HCT116 (cell line): ENCODE measurements around the gene RIMS1. TPM values are rescaled to one million over a fixed set of nuclear protein-coding genes. Genes with fewer than 3 reads are reported as not detected.

Experiments
- ATAC-seq: fragments of 200-7000 bp; cut with Tn5 transposase; 2 replicates; pipeline ENCODE4 v1.9.1; 2020; ENCODE audit warnings: mild to moderate bottlenecking, moderate library complexity
- BruUV-seq: library from RNA; stranded (reverse); fragments of 400-500 nt; replicated peaks from 2 replicates; lab custom pipeline; 2021; lab: Mats Ljungman, UMichigan
- CTCF ChIA-PET: fragments of 300-600 bp; sonication (Branson Sonifier 250); formaldehyde crosslinking; loops from one replicate; lab custom pipeline; 2021; ENCODE audit warnings: antibody characterized with exemption; lab: Charles Lee
- POLR2A ChIA-PET: fragments of 300-600, 350-600 bp; sonication (Branson Sonifier 250); formaldehyde crosslinking; loops from one replicate; lab custom pipeline; 2021; ENCODE audit warnings: antibody characterized with exemption; lab: Charles Lee
- RAD21 ChIA-PET, 2 experiments: fragments of 300-600 bp; sonication (Branson Sonifier 250); formaldehyde crosslinking; loops; one replicate each; lab custom pipeline; 2023; ENCODE audit warnings: low total read pairs in 2 of 2; ENCODE audit not compliant: uncharacterized antibody in 2 of 2, unreplicated experiment in 2 of 2, low non-redundant PET in 1 of 2; lab: Charles Lee
- DNase-seq: peaks from one replicate; pipeline ENCODE4 v3.0.0-alpha.2; 2010; ENCODE audit warnings: low read depth, low spot score
- H2AFZ ChIP-seq: fragments of 200-600 bp; shearing (Covaris generic), sonication (generic); 2 replicates; pipeline ENCODE4 v1.6.1; 2017; ENCODE audit warnings: low read depth, mixed run types, mixed read lengths, antibody characterized with exemption, low read length; ENCODE audit not compliant: poor library complexity, severe bottlenecking
- H3K27ac ChIP-seq: 2 replicates; pipeline ENCODE4 v1.5.1; 2012; ENCODE audit warnings: low read depth, low read length
- H3K27me3 ChIP-seq: fragments of 200-600 bp; sonication (generic); 2 replicates; pipeline ENCODE4 v1.6.1; 2016; ENCODE audit warnings: mixed run types, low read length, mixed read lengths; ENCODE audit not compliant: insufficient read depth
- H3K36me3 ChIP-seq, 2 experiments: fragments of 200-500 bp in 1 of 2; fragments of 200-600 bp in 1 of 2; sonication (Bioruptor generic) in 1 of 2; sonication (generic) in 1 of 2; 2 replicates each; pipeline versions ENCODE4 v1.5.1 to v1.6.1; 2014 to 2016; ENCODE audit warnings: low read length in 2 of 2, inconsistent platforms in 1 of 2, mixed read lengths in 1 of 2, mixed run types in 1 of 2; ENCODE audit not compliant: insufficient read depth in 2 of 2, control insufficient read depth in 1 of 2
- H3K4me1 ChIP-seq, 2 experiments: fragments of 200-600 bp in 1 of 2; sonication (generic) in 1 of 2; 2 replicates each; pipeline versions ENCODE4 v1.5.1 to v1.6.1; 2012 to 2017; ENCODE audit warnings: low read length in 2 of 2, inconsistent platforms in 1 of 2, mild to moderate bottlenecking in 1 of 2, mixed read lengths in 1 of 2, mixed run types in 1 of 2, moderate library complexity in 1 of 2; ENCODE audit not compliant: insufficient read depth in 2 of 2, control insufficient read depth in 1 of 2
- H3K4me2 ChIP-seq: fragments of 200-600 bp; sonication (generic); 2 replicates; pipeline ENCODE4 v1.6.1; 2017; ENCODE audit warnings: mixed run types, low read length, mixed read lengths
- H3K4me3 ChIP-seq, 2 experiments: fragments of 200-600 bp in 1 of 2; sonication (generic) in 1 of 2; replicated peaks in 1 of 2; 2 replicates each; pipeline ENCODE4 v1.5.1; 2011 to 2016; ENCODE audit warnings: low read length in 2 of 2, control low read depth in 1 of 2, low read depth in 1 of 2, mild to moderate bottlenecking in 1 of 2, mixed read lengths in 1 of 2, mixed run types in 1 of 2
- H3K79me2 ChIP-seq: fragments of 200-600 bp; sonication (generic); 2 replicates; pipeline ENCODE4 v1.6.1; 2017; ENCODE audit warnings: mild to moderate bottlenecking, mixed run types, low read length, moderate library complexity, mixed read lengths; ENCODE audit not compliant: insufficient read depth
- H3K9ac ChIP-seq: fragments of 200-600 bp; sonication (generic); 2 replicates; pipeline ENCODE4 v1.6.1; 2016; ENCODE audit warnings: low read length, mixed read lengths
- H3K9me2 ChIP-seq: fragments of 200-600 bp; sonication (generic), shearing (Covaris generic); 2 replicates; pipeline ENCODE4 v1.6.1; 2017; ENCODE audit warnings: mixed run types, mild to moderate bottlenecking, moderate library complexity; ENCODE audit not compliant: insufficient read depth
- H3K9me3 ChIP-seq, 2 experiments: fragments of 200-500 bp in 1 of 2; fragments of 200-600 bp in 1 of 2; sonication (Bioruptor generic) in 1 of 2; sonication (generic) in 1 of 2; 2 replicates each; pipeline ENCODE4 v1.6.1; 2014 to 2017; ENCODE audit warnings: low read length in 2 of 2, mixed read lengths in 2 of 2, inconsistent platforms in 1 of 2, low read depth in 1 of 2, mild to moderate bottlenecking in 1 of 2, mixed run types in 1 of 2, moderate library complexity in 1 of 2; ENCODE audit not compliant: control insufficient read depth in 1 of 2, insufficient read depth in 1 of 2
- H4K20me1 ChIP-seq: fragments of 200-600 bp; sonication (generic), shearing (Covaris generic); 2 replicates; pipeline ENCODE4 v1.6.1; 2017; ENCODE audit warnings: mixed run types, mild to moderate bottlenecking, moderate library complexity; ENCODE audit not compliant: insufficient read depth
- CEBPB ChIP-seq: IDR thresholded peaks from 2 replicates; pipeline ENCODE4 v1.6.1; 2012; ENCODE audit warnings: low read depth
- EZH2 ChIP-seq: fragments of 200-600 bp; sonication (generic); IDR thresholded peaks from 2 replicates; pipeline ENCODE4 v1.6.1; 2017; ENCODE audit warnings: antibody characterized with exemption, mixed run types
- SIN3A ChIP-seq: IDR thresholded peaks from 2 replicates; pipeline ENCODE4 v1.6.1; 2012; ENCODE audit warnings: low read depth
- SP1 ChIP-seq: IDR thresholded peaks from 2 replicates; pipeline ENCODE4 v1.6.1; 2012; ENCODE audit warnings: low read depth
- SRF ChIP-seq: IDR thresholded peaks from 2 replicates; pipeline ENCODE4 v1.6.1; 2012; ENCODE audit warnings: low read depth
- TCF7L2 ChIP-seq: IDR thresholded peaks from 2 replicates; pipeline ENCODE4 v1.7.0; 2011; ENCODE audit warnings: borderline replicate concordance, inconsistent platforms; ENCODE audit not compliant: insufficient read depth, insufficient read length; ENCODE audit errors: extremely low read depth
- intact Hi-C: fragments of 100-400 bp; cut with micrococcal nuclease; formaldehyde crosslinking; loops from 2 replicates; pipeline ENCODE4 v1.10.0; 2022
- total RNA-seq: library from RNA; stranded (reverse); gene quantifications from one replicate; pipeline ENCODE4 v1.2.1, GENCODE V29; 2021; ENCODE audit not compliant: unreplicated experiment
- TF ChIP-seq, protein P1 (sequence below): IDR thresholded peaks from 2 replicates; pipeline ENCODE4 v1.6.1; 2012

Gene RIMS1
- total RNA-seq, 1 experiment from 2014 or later, result not detected

DNA sequence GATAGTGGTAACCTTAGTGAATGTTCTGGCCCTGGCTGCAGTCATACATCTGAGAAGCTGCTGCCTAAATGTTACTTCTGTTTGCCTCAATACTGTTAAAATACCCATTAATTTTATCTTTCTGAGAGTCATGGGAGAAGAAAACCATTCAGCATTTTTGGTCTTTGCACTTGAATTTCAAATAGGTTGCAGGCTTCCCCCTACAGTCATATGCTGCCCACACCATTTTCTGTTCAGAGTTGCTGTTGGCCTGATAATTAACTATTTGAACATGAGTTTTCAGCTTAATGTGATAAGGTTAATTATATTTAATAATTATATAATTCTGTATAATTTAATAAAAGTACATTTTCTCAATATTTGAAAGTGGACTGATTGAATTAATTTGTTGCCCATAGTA, 410.0 kb downstream of the RIMS1 start:
- Histone ChIP-seq H3K27ac (no peak overlapping the region), H3K79me2 (no peaks in the 10 kb centered on the region), H3K4me2 (no peak overlapping the region), H3K9me3 (no peaks in the 10 kb centered on the region), H3K9ac (no peak overlapping the region), H3K4me3 (no peak overlapping the region), H4K20me1 (no peaks in the 10 kb centered on the region), H2AFZ (no peak overlapping the region), H3K4me1 (no peaks in the 10 kb centered on the region), H3K27me3 (peaks cover 10% of the 10 kb centered on the region; the same call in 1 of the 2 replicates), H3K36me3 (no peaks in the 10 kb centered on the region), H3K9me2 (no peaks in the 10 kb centered on the region)
- CTCF ChIA-PET, result no interaction called here
- RAD21 ChIA-PET, result no interaction called here
- TF ChIP-seq SIN3A (no peak), EZH2 (no peak), SRF (no peak), SP1 (no peak), CEBPB (no peak)
- TF ChIP-seq, protein P1, sequence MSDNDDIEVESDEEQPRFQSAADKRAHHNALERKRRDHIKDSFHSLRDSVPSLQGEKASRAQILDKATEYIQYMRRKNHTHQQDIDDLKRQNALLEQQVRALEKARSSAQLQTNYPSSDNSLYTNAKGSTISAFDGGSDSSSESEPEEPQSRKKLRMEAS, result no peak
- POLR2A ChIA-PET, result no interaction called here
- intact Hi-C loops, result no loop called here
- BruUV-seq, result no TSS peak
- ATAC-seq (no peak), DNase-seq (no peak)

DNA sequence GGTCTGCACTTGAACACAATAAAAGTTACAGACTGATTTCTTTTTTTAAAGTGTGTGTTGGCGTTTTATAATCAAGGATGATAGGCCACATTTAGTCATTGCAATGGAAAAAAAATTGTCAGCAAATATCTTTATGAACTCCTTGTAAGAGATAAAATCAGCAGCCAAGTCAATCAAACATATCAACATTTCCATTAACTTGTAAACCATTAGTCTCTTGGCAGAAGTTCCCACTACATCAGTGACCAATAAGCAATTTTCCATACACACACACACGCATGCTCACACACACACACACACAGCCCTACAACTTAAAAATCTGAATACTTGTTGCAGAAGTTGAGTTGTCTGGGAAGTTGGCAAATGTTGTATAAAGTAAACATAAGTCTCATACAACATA, 419.6 kb downstream of the RIMS1 start:
- no peaks in the 10 kb centered on the region for H3K79me2 ChIP-seq
- H3K9me2 ChIP-seq, result no peaks in the 10 kb centered on the region
- no peak overlapping the region for H3K9ac ChIP-seq
- H3K4me1 ChIP-seq, result no peaks in the 10 kb centered on the region
- no peak overlapping the region for H3K27ac ChIP-seq
- BruUV-seq, result no TSS peak
- ATAC-seq (no peak), DNase-seq (no peak)
- CTCF ChIA-PET, result no interaction called here
- H3K4me3 ChIP-seq, result no peak overlapping the region
- intact Hi-C loops, result no loop called here
- H3K9me3 ChIP-seq, result no peaks in the 10 kb centered on the region
- H4K20me1 ChIP-seq, result no peaks in the 10 kb centered on the region
- H3K4me2 ChIP-seq, result no peak overlapping the region
- RAD21 ChIA-PET, result no interaction called here
- TF ChIP-seq TCF7L2, result no peak
- POLR2A ChIA-PET, result interaction anchor here (0.6 kb wide), 1 partner anchor 214 kb away, joined by 3 read pairs; no protein-coding TSS in a partner anchor
- no peaks in the 10 kb centered on the region for H3K36me3 ChIP-seq
- no peak overlapping the region for H2AFZ ChIP-seq
- H3K27me3 ChIP-seq, result no peaks in the 10 kb centered on the region
